CD4-positive, alpha-beta T cell treated with Interferon alpha-2 for 1 hour (primary cell): Measurements from ENCODE around the gene PRPF31.

ENCODE experiments used
- DNase-seq, 2 donors: peaks; one replicate each; pipeline ENCODE4 v3.0.0-alpha.2; 2020 to 2022

PRPF31 gene

GRCh38 chr19:54108496-54108895 is 7.1 kb upstream of the PRPF31 start:
- no peak for DNase-seq

- DNase-seq: no peak
Measured at GRCh38 chr19:54109651-54110050, 5.9 kb upstream of the PRPF31 start.

DNA sequence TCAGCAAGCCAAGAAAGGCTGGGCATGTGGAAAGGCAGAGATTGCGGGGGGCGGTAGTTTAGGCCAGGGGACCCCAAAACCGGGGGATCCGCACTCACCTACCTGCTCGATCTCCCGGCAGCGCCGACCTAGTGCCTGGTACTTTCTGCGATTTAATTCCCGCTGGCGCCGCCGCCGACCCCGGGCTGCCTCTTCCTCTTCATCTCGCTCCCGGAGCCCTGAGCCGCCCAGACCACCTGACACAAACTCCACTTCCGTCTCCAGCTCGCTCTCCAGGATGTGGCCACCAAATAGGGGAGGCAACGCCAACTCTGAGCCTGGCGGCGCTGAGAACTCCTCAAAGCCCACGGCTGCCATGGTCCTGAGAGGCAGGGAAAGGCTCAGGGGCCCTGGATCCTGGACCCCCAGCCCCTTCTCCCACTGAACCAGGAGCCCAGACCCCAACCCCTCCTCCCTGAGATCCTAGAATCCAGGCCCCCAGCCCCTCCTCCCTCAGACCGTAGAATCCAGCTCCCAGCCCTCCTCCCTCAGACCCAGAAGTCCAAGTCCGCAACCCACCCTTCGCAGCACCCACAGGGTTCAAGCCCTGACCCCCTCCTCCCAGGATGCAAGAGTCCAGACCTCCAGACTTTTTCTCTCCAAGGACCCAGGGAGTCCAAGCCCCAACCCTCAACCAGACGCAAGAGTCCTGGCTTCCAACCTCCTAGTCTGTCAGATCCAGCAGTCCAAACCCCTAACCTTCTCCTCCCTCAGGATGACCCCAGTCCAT is 1.0 kb upstream of the PRPF31 start:
- peak; percentile 10 to 59 for DNase-seq

- DNase-seq: no peak
Measured at GRCh38 chr19:54121259-54121658, 5.7 kb downstream of the PRPF31 start.

DNA sequence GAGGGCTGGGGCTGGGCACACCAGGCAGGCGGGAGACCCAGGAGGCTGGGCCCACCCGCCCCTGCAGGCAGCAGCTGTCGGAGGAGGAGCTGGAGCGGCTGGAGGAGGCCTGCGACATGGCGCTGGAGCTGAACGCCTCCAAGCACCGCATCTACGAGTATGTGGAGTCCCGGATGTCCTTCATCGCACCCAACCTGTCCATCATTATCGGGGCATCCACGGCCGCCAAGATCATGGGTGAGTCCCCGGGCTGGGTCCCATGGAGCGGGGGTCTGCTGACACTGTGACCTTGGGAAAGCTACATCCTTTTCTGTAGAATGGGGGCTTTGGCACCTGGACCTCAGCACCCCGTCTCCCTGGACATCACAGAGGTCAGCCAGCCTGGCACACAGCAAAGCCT is 8.1 kb downstream of the PRPF31 start:
- no peak for DNase-seq

GRCh38 chr19:54124393-54124792 is 8.8 kb downstream of the PRPF31 start:
- DNase-seq: no peak

- DNase-seq: no peak
Measured at GRCh38 chr19:54125713-54126112, 10.2 kb downstream of the PRPF31 start.

GRCh38 chr19:54127688-54128440 is 12.3 kb downstream of the PRPF31 start:
- DNase-seq: no peak

DNA sequence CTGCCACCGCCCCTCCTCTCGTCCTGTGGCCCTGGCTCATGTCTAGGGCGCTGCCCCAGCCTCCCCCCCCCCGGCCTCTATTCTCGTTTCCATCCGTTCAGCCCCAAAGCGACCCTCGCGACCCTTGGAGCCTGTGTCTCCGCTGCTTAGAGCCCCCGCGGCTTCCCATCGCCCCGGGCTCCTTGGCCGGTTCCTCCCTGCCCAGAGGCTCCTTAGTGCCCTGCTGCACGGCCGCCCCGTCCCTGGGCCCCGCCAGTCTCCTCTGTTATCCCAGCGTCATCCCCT is 12.8 kb downstream of the PRPF31 start:
- DNase-seq: no peak

DNA sequence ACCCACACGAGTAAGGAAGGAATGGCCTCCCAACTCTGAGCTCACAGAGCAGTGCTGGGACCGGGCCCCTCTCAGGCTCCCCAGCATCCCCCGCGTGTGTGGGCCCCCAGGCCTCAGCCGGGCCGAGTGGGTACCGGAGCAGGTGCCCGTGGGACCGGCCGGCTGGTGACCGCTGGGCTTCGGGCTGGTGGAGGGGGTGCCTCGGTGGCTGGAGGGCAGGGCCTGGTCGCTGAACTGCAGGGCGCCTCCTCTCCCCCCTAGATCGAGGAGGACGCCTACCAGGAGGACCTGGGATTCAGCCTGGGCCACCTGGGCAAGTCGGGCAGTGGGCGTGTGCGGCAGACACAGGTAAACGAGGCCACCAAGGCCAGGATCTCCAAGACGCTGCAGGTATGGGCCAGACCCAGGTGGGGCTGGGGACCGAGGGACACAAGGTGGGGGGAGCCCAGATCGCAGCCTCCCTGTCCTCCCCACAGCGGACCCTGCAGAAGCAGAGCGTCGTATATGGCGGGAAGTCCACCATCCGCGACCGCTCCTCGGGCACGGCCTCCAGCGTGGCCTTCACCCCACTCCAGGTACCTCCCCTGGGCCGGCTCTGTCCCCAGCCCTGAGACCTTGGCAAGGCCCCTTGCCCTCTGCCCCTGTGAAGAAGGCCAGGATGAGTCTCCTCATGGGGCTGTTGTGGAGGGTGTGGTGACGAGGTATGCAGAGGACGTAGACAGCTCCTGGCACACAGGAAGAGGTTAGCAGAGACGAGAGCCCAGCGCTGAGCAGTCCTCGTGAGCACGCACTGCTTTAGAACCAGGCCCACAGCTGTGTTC is 13.5 kb downstream of the PRPF31 start:
- DNase-seq: no peak

GRCh38 chr19:54129617-54129996 is 14.1 kb downstream of the PRPF31 start:
- DNase-seq: no peak

DNA sequence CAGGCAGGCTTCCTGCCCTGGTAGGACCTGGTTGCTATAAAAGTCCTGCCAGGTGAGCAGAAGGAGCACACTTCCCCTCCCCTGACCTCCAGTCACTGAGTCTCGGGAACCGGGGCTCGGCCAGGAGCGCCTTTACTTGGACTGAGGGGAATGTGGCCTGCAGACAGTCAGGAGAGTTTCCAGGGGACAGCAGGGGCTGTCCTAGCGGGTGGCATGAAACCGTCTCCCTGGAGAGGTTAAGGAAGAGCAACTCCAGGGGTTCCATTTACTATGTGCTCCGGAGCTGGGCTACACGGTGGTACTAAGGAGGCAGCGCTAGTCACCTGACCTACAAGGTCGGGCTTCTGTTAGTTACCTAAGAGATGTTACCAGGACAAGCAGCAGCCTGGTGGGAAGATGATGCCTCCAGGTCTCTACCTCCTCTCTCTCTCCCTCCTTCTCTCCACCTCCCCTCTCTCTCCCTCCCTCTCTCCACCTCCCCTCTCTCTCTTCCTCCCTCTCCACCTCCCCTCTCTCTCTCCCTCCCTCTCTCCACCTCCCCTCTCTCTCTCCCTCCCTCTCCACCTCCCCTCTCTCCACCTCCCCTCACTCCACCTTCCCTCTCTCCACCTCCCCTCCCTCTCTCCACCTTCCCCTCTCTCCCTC is 17.9 kb downstream of the PRPF31 start:
- no peak for DNase-seq

DNA sequence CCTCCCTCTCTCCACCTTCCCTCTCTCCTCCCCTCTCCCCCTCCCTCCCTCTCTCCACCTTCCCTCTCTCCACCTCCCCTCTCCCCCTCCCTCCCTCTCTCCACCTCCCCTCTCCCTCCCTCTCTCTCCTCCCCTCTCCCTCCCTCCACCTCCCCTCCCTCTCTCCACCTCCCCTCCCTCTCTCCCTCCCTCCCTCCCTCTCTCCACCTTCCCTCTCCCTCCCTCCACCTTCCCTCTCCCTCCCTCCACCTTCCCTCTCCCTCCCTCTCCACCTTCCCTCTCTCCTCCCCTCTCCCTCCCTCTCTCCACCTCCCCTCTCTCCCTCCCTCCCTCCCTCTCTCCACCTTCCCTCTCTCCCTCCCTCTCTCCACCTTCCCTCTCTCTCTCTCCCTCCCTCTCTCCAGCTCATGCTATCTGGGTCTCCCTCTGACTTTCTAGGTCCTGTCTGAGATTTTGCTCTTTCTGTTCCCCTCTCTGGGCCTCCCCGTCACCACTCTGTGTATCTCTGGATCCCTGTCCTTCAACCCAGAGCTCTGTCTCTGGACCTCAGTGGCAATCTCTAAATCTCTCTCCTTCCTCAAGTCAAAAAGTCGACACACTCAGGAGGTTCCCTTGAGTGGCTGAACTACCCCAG is 18.5 kb downstream of the PRPF31 start:
- no peak for DNase-seq

- no peak for DNase-seq
Measured at GRCh38 chr19:54136086-54136863, 20.7 kb downstream of the PRPF31 start.

- DNase-seq: peak; percentile 100
Measured at GRCh38 chr19:54136864-54137698, 21.5 kb downstream of the PRPF31 start.

DNA sequence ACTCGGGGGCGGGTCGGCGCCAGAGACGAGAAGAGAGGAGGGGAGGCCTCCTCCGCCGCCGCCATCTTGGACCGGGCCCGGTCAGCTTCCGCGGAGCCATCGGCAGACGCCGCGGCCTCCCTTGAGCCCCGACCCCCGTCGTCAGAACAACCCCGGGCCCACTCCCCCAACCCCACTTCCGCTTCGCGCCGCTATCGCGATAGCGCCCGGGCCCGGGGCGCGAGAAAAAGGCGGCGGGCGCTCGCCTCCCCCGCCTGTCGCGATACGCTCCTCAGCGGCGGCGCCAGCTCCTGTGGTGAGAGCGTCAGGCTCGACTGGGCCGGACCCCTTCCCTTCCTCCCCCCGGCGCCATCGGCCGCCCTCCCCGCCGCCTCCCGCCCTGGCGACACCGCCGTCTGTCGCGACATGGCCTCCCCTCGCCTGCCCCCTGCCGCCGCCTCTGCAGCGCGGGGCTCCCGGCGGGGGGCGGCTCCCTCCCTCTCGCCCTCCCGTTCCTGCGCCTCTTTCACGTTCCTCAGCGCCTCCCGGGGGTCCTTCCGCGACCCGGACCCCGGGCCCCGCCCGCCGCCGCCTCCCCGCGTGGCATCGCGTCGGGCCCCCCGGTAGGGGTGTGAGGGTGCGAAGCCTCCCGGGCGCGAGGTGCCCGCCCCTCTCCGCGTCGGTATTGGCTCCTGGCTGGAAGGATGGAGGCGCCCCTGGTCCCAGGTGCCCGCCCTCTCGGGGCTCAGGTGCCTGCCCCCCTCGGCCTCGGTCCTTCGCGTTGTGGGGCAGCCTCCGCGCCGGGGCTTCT is 22.3 kb downstream of the PRPF31 start, which contains the start of gene CNOT3:
Gene CNOT3, plus strand, starts transcription at position 64 of the 790 bp plus-strand sequence. CDS start 5,217 bp downstream, outside the sequence.
- peak; percentile 15 to 50 for DNase-seq

DNA sequence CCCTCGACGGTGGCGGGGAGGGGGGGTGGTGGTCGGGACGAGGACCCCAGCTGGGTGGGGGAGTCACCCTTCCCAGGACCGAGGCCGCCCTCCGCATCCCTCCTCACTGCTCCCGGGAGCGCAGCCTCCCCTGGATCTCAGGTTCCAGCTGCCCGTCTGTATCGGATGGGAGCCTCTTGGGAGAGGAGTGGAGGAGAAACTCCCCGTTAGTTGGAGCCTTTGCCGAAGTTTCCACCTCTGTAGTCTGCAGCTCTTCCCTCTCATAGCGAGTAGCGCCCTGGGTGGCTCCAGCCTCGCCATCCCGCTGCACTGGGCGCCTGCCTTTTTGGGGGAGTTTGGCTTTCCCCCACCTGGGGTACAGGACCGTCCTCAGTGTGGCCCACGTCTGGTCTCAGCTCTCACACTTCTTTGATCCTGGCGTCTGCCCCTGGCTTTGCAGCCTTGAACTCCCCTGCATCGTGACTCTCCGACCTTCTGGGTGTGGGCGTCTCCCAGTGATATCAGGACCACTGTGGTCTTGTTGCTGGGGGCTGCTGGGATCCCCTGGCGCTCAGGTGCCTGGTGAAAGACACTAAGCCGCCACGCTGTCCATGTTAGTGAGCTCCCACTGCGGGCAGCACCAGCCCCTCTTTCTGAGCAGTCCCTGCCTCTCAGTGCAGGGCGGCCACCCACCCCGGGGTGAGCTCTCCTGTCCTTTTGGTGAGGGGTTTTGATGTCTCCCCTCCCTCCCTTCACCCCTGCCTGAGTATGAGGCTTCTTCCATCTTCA is 23.1 kb downstream of the PRPF31 start:
- no peak for DNase-seq

- DNase-seq: no peak
Measured at GRCh38 chr19:54141356-54141755, 25.8 kb downstream of the PRPF31 start.

- DNase-seq: no peak
Measured at GRCh38 chr19:54142166-54142780, 26.7 kb downstream of the PRPF31 start.
